HEK293 (cell line): ENCODE data around the gene FANCC.

Experiments used
- CTCF ChIA-PET: fragments of 350-600 bp; formaldehyde crosslinking; extraction: SDS; loops from one replicate; lab custom pipeline; 2021; ENCODE audit warnings: antibody characterized with exemption; lab: Yijun Ruan, JAX
- POLR2A ChIA-PET: fragments of 300-600 bp; formaldehyde crosslinking; extraction: SDS; loops from one replicate; lab custom pipeline; 2020; ENCODE audit warnings: antibody characterized with exemption, inconsistent platforms; lab: Yijun Ruan, JAX
- H3K27ac ChIP-seq: fragments of 200-500 bp; sonication (Bioruptor generic); 2 replicates; pipeline ENCODE4 v1.5.1; 2014; ENCODE audit warnings: low read depth, low read length, control low read depth, inconsistent platforms; ENCODE audit errors: extremely low read depth
- H3K36me3 ChIP-seq, 2 experiments: fragments of 200-500 bp in 1 of 2; sonication (Bioruptor generic) in 1 of 2; 1 replicate in 1 of 2; 2 replicates in 1 of 2; pipeline ENCODE4 v1.5.1; 2014 to 2017; ENCODE audit warnings: inconsistent platforms in 2 of 2, low read length in 2 of 2; ENCODE audit not compliant: control insufficient read depth in 2 of 2, insufficient read depth in 1 of 2
- H3K4me1 ChIP-seq: fragments of 200-500 bp; sonication (Bioruptor generic); 2 replicates; pipeline ENCODE4 v1.5.1; 2014; ENCODE audit warnings: mild to moderate bottlenecking, low read length, inconsistent platforms; ENCODE audit not compliant: control insufficient read depth, insufficient read depth
- H3K4me3 ChIP-seq: 2 replicates; pipeline ENCODE4 v1.5.1; 2011; ENCODE audit warnings: low read depth, mild to moderate bottlenecking, control low read depth, low read length, moderate library complexity
- H3K9me3 ChIP-seq: fragments of 200-500 bp; sonication (Bioruptor generic); 2 replicates; pipeline ENCODE4 v1.5.1; 2014; ENCODE audit warnings: low read depth, low read length, inconsistent platforms; ENCODE audit not compliant: control insufficient read depth, insufficient read depth
- EGR2 ChIP-seq: fragments of 450-650 bp; formaldehyde crosslinking; IDR thresholded peaks from 2 replicates; pipeline ENCODE4 v1.5.1; 2016; ENCODE audit warnings: low read depth, missing biosample characterization, missing genetic modification characterization
- MYNN ChIP-seq: fragments of 450-650 bp; formaldehyde crosslinking; IDR thresholded peaks from 2 replicates; pipeline ENCODE4 v1.5.1; 2016; ENCODE audit warnings: missing biosample characterization, missing genetic modification characterization, borderline replicate concordance
- PATZ1 ChIP-seq: fragments of 450-650 bp; formaldehyde crosslinking; IDR thresholded peaks from 2 replicates; pipeline ENCODE4 v1.5.1; 2016; ENCODE audit warnings: missing biosample characterization, missing genetic modification characterization
- REST ChIP-seq: fragments of 450-650 bp; formaldehyde crosslinking; IDR thresholded peaks from 2 replicates; pipeline ENCODE4 v1.5.1; 2016; ENCODE audit warnings: missing biosample characterization, missing genetic modification characterization
- SCRT2 ChIP-seq: fragments of 450-650 bp; formaldehyde crosslinking; IDR thresholded peaks from 2 replicates; pipeline ENCODE4 v1.5.1; 2016; ENCODE audit warnings: missing biosample characterization, missing genetic modification characterization
- TCF7L2 ChIP-seq: IDR thresholded peaks from 2 replicates; pipeline ENCODE4 v1.6.1; 2011; ENCODE audit warnings: low read depth, mild to moderate bottlenecking, inconsistent platforms, low read length, moderate library complexity, borderline replicate concordance
- YY1 ChIP-seq: fragments of 450-650 bp; formaldehyde crosslinking; IDR thresholded peaks from 2 replicates; pipeline ENCODE4 v1.5.1; 2018; ENCODE audit warnings: missing biosample characterization, missing genetic modification characterization
- ZBTB17 ChIP-seq: fragments of 450-650 bp; formaldehyde crosslinking; IDR thresholded peaks from 2 replicates; pipeline ENCODE4 v1.5.1; 2016; ENCODE audit warnings: missing biosample characterization, missing genetic modification characterization
- ZBTB26 ChIP-seq: fragments of 450-650 bp; formaldehyde crosslinking; optimal IDR thresholded peaks from 2 replicates; pipeline ENCODE3; 2016; ENCODE audit warnings: missing biosample characterization, mild to moderate bottlenecking, missing genetic modification characterization
- ZBTB49 ChIP-seq: fragments of 450-650 bp; formaldehyde crosslinking; IDR thresholded peaks from 2 replicates; pipeline ENCODE4 v1.5.1; 2016; ENCODE audit warnings: missing biosample characterization, missing genetic modification characterization, low read depth
- ZBTB7A ChIP-seq: fragments of 450-650 bp; formaldehyde crosslinking; IDR thresholded peaks from 2 replicates; pipeline ENCODE4 v1.5.1; 2016; ENCODE audit warnings: low read depth, missing biosample characterization, missing genetic modification characterization
- ZFHX2 ChIP-seq: fragments of 450-650 bp; formaldehyde crosslinking; conservative IDR thresholded peaks from 2 replicates; pipeline ENCODE4 v1.5.1; 2016; ENCODE audit warnings: missing biosample characterization, missing genetic modification characterization
- ZIC2 ChIP-seq: fragments of 450-650 bp; formaldehyde crosslinking; IDR thresholded peaks from 2 replicates; pipeline ENCODE4 v1.5.1; 2016; ENCODE audit warnings: missing biosample characterization, missing genetic modification characterization
- ZNF138 ChIP-seq: fragments of 450-650 bp; formaldehyde crosslinking; IDR thresholded peaks from 2 replicates; pipeline ENCODE4 v1.5.1; 2016; ENCODE audit warnings: missing biosample characterization, missing genetic modification characterization, borderline replicate concordance
- ZNF16 ChIP-seq: fragments of 450-650 bp; formaldehyde crosslinking; IDR thresholded peaks from 2 replicates; pipeline ENCODE4 v1.5.1; 2016; ENCODE audit warnings: low read depth, missing biosample characterization, missing genetic modification characterization
- ZNF266 ChIP-seq: fragments of 450-650 bp; formaldehyde crosslinking; IDR thresholded peaks from 2 replicates; pipeline ENCODE4 v1.5.1; 2016; ENCODE audit warnings: missing biosample characterization, missing genetic modification characterization, low read depth
- ZNF366 ChIP-seq: fragments of 450-650 bp; formaldehyde crosslinking; conservative IDR thresholded peaks from 2 replicates; pipeline ENCODE4 v1.5.1; 2016; ENCODE audit warnings: missing biosample characterization, missing genetic modification characterization
- ZNF549 ChIP-seq: fragments of 450-650 bp; IDR thresholded peaks from 2 replicates; pipeline ENCODE4 v1.5.1; 2018; ENCODE audit warnings: missing biosample characterization, missing genetic modification characterization, mild to moderate bottlenecking, inconsistent platforms, moderate library complexity
- TF ChIP-seq, protein P1 (sequence below): fragments of 450-650 bp; formaldehyde crosslinking; conservative IDR thresholded peaks from 2 replicates; pipeline ENCODE4 v1.5.1; 2016; ENCODE audit warnings: low read depth, missing biosample characterization, missing genetic modification characterization

Gene FANCC

DNA sequence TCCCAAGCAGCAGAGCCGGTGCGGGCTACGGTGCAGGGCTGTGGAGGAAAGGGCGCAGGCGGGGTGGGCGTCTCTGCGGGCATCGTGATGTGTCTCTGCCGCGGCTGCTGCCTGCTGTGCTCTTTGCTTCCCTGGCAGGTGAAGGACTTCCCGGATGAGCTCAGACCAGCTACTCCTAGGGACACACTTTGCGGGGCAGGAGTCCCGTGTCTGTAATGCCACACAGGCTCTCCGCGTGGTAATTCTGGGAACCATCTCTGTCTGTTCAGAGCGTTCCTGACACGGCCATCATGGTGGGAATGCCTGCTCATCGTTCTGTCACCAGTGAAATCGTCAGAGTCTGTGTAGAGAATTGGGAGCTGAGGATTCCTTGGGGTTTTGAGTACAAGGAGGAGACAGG is 235.5 kb downstream of the FANCC start (continued):
- TF ChIP-seq ZBTB49 (tag by site-specific recombination) (no peak), ZNF16 (tag by site-specific recombination) (no peak), ZBTB17 (tag by site-specific recombination) (no peak), MYNN (tag by site-specific recombination) (no peak), TCF7L2 (no peak)

GRCh38 chr9:95080961-95081647 is 236.4 kb downstream of the FANCC start:
- no peak overlapping the region for H3K27ac ChIP-seq

More at GRCh38 chr9:95080961-95081647, 236.4 kb downstream of the FANCC start:
- POLR2A ChIA-PET: no interaction called here
- no peaks in the 10 kb centered on the region for H3K9me3 ChIP-seq
- TF ChIP-seq ZNF366 (tag by site-specific recombination) (no peak), REST (tag by site-specific recombination) (no peak), ZBTB7A (tag by site-specific recombination) (no peak), PATZ1 (no peak), ZBTB26 (tag by site-specific recombination) (no peak), ZIC2 (tag by site-specific recombination) (peak; percentile 45; the same call in 1 of the 2 replicates), SCRT2 (tag by site-specific recombination) (0 out of 2 replicates have a peak, but pooled peaks have one; percentile 11), ZNF266 (tag by site-specific recombination) (no peak), YY1 (no peak), ZFHX2 (tag by site-specific recombination) (peak; percentile 82), EGR2 (peak; percentile 83), ZNF138 (tag by site-specific recombination) (no peak), ZNF549 (tag by site-specific recombination) (no peak)
- TF ChIP-seq, protein P1, sequence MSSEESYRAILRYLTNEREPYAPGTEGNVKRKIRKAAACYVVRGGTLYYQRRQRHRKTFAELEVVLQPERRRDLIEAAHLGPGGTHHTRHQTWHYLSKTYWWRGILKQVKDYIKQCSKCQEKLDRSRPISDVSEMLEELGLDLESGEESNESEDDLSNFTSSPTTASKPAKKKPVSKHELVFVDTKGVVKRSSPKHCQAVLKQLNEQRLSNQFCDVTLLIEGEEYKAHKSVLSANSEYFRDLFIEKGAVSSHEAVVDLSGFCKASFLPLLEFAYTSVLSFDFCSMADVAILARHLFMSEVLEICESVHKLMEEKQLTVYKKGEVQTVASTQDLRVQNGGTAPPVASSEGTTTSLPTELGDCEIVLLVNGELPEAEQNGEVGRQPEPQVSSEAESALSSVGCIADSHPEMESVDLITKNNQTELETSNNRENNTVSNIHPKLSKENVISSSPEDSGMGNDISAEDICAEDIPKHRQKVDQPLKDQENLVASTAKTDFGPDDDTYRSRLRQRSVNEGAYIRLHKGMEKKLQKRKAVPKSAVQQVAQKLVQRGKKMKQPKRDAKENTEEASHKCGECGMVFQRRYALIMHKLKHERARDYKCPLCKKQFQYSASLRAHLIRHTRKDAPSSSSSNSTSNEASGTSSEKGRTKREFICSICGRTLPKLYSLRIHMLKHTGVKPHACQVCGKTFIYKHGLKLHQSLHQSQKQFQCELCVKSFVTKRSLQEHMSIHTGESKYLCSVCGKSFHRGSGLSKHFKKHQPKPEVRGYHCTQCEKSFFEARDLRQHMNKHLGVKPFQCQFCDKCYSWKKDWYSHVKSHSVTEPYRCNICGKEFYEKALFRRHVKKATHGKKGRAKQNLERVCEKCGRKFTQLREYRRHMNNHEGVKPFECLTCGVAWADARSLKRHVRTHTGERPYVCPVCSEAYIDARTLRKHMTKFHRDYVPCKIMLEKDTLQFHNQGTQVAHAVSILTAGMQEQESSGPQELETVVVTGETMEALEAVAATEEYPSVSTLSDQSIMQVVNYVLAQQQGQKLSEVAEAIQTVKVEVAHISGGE: no peak
- H3K36me3 ChIP-seq: peaks cover 4 to 51% of the 10 kb centered on the region in 2 experiments; a peak in 2 of 3 replicates
- H3K4me3 ChIP-seq: no peak overlapping the region
- CTCF ChIA-PET: no interaction called here
- 0 out of 2 replicates have a peak, but pooled peaks cover 5% of the 10 kb centered on the region for H3K4me1 ChIP-seq
